UCSD-AML1 (cell line): Measurements from ENCODE around the gene REC8.
A peak's percentile ranks its signal among the peaks of the same experiment; 100 is the strongest.
"Not testable (repeated sequence)": the region's sequence is repeated elsewhere in the genome, so short reads cannot be mapped to it uniquely, and the experiment has no call there.

Experiments used
- DNase-seq: peaks from one replicate; lab custom pipeline; 2025; ENCODE audit not compliant: unreplicated experiment; lab: John Stamatoyannopoulos, UW

REC8 gene

GRCh38 chr14:24198814-24199524 lies 27.1 kb downstream of the REC8 start:
- no peak for DNase-seq

- not testable (repeated sequence) for DNase-seq
Observed at GRCh38 chr14:24202538-24202937, 30.7 kb downstream of the REC8 start.

- not testable (repeated sequence) for DNase-seq
Observed at GRCh38 chr14:24203249-24203886, 31.5 kb downstream of the REC8 start.

- DNase-seq = no peak
Observed at GRCh38 chr14:24204163-24205146, 32.6 kb downstream of the REC8 start.

- DNase-seq = no peak
Observed at GRCh38 chr14:24206260-24207103, 34.6 kb downstream of the REC8 start.

GRCh38 chr14:24207104-24207551 lies 35.2 kb downstream of the REC8 start:
- no peak for DNase-seq

- DNase-seq = no peak
Observed at GRCh38 chr14:24207625-24208024, 35.7 kb downstream of the REC8 start.

- DNase-seq = no peak
Observed at GRCh38 chr14:24211311-24211710, 39.4 kb downstream of the REC8 start.

GRCh38 chr14:24212924-24213865 lies 41.3 kb downstream of the REC8 start, which contains the start of gene CHMP4A:
Gene CHMP4A (minus strand): TSS chr14:24213488. CDS start chr14:24213439, 49 bp downstream.
- DNase-seq = peak; percentile 96

GRCh38 chr14:24213866-24214662 lies 42.2 kb downstream of the REC8 start:
- DNase-seq = no peak

GRCh38 chr14:24215495-24216344 lies 43.8 kb downstream of the REC8 start, which contains the start of gene MDP1:
Gene MDP1 (minus strand): TSS chr14:24216066. CDS start chr14:24215955, 111 bp downstream.
- peak; percentile 89 for DNase-seq

- no peak for DNase-seq
Observed at GRCh38 chr14:24216345-24216699, 44.4 kb downstream of the REC8 start.

GRCh38 chr14:24216876-24217275 lies 45.0 kb downstream of the REC8 start:
- DNase-seq = not testable (repeated sequence)

- DNase-seq = no peak
Observed at GRCh38 chr14:24219080-24219479, 47.2 kb downstream of the REC8 start.

- no peak for DNase-seq
Observed at GRCh38 chr14:24219521-24219920, 47.6 kb downstream of the REC8 start.

GRCh38 chr14:24222987-24223386 lies 51.1 kb downstream of the REC8 start:
- DNase-seq = not testable (repeated sequence)

- DNase-seq = no peak
Observed at GRCh38 chr14:24224618-24225071, 52.8 kb downstream of the REC8 start.
